HEK293 (cell line): Measurements from ENCODE around the gene CA5A.

ENCODE experiments used
- CTCF ChIA-PET: fragments of 350-600 bp; formaldehyde crosslinking; extraction: SDS; loops from one replicate; lab custom pipeline; 2021; ENCODE audit warnings: antibody characterized with exemption; lab: Yijun Ruan, JAX
- POLR2A ChIA-PET: fragments of 300-600 bp; formaldehyde crosslinking; extraction: SDS; loops from one replicate; lab custom pipeline; 2020; ENCODE audit warnings: antibody characterized with exemption, inconsistent platforms; lab: Yijun Ruan, JAX
- H3K27ac ChIP-seq: fragments of 200-500 bp; sonication (Bioruptor generic); 2 replicates; pipeline ENCODE4 v1.5.1; 2014; ENCODE audit warnings: low read depth, low read length, control low read depth, inconsistent platforms; ENCODE audit errors: extremely low read depth
- H3K36me3 ChIP-seq, 2 experiments: fragments of 200-500 bp in 1 of 2; sonication (Bioruptor generic) in 1 of 2; 1 replicate in 1 of 2; 2 replicates in 1 of 2; pipeline ENCODE4 v1.5.1; 2014 to 2017; ENCODE audit warnings: inconsistent platforms in 2 of 2, low read length in 2 of 2; ENCODE audit not compliant: control insufficient read depth in 2 of 2, insufficient read depth in 1 of 2
- H3K4me1 ChIP-seq: fragments of 200-500 bp; sonication (Bioruptor generic); 2 replicates; pipeline ENCODE4 v1.5.1; 2014; ENCODE audit warnings: mild to moderate bottlenecking, low read length, inconsistent platforms; ENCODE audit not compliant: control insufficient read depth, insufficient read depth
- H3K4me3 ChIP-seq: 2 replicates; pipeline ENCODE4 v1.5.1; 2011; ENCODE audit warnings: low read depth, mild to moderate bottlenecking, control low read depth, low read length, moderate library complexity
- H3K9me3 ChIP-seq: fragments of 200-500 bp; sonication (Bioruptor generic); 2 replicates; pipeline ENCODE4 v1.5.1; 2014; ENCODE audit warnings: low read depth, low read length, inconsistent platforms; ENCODE audit not compliant: control insufficient read depth, insufficient read depth
- GLIS2 ChIP-seq: fragments of 450-650 bp; formaldehyde crosslinking; IDR thresholded peaks from 2 replicates; pipeline ENCODE4 v1.5.1; 2016; ENCODE audit warnings: missing biosample characterization, missing genetic modification characterization
- HOXD13 ChIP-seq: sonication (generic); formaldehyde crosslinking; IDR thresholded peaks from 2 replicates; pipeline ENCODE4 v1.8.0; 2022; ENCODE audit warnings: missing genetic modification reagents, borderline replicate concordance
- KLF1 ChIP-seq: fragments of 450-650 bp; formaldehyde crosslinking; IDR thresholded peaks from 2 replicates; pipeline ENCODE4 v1.5.1; 2016; ENCODE audit warnings: missing biosample characterization, missing genetic modification characterization
- SP7 ChIP-seq: fragments of 450-650 bp; formaldehyde crosslinking; IDR thresholded peaks from 2 replicates; pipeline ENCODE4 v1.5.1; 2016; ENCODE audit warnings: missing biosample characterization, missing genetic modification characterization
- TSHZ1 ChIP-seq: fragments of 450-650 bp; formaldehyde crosslinking; IDR thresholded peaks from 2 replicates; pipeline ENCODE4 v1.5.1; 2016; ENCODE audit warnings: missing biosample characterization, missing genetic modification characterization, borderline replicate concordance
- ZBTB48 ChIP-seq: fragments of 450-650 bp; formaldehyde crosslinking; IDR thresholded peaks from 2 replicates; pipeline ENCODE4 v1.5.1; 2016; ENCODE audit warnings: missing biosample characterization, missing genetic modification characterization
- ZIC2 ChIP-seq: fragments of 450-650 bp; formaldehyde crosslinking; IDR thresholded peaks from 2 replicates; pipeline ENCODE4 v1.5.1; 2016; ENCODE audit warnings: missing biosample characterization, missing genetic modification characterization
- ZNF138 ChIP-seq: fragments of 450-650 bp; formaldehyde crosslinking; IDR thresholded peaks from 2 replicates; pipeline ENCODE4 v1.5.1; 2016; ENCODE audit warnings: missing biosample characterization, missing genetic modification characterization, borderline replicate concordance
- ZNF174 ChIP-seq: fragments of 450-650 bp; formaldehyde crosslinking; IDR thresholded peaks from 2 replicates; pipeline ENCODE4 v1.5.0; 2017; ENCODE audit warnings: missing biosample characterization, mild to moderate bottlenecking, missing genetic modification characterization
- ZNF274 ChIP-seq, 2 experiments: fragments of 200-500 bp in 1 of 2; fragments of 450-650 bp in 1 of 2; sonication (Bioruptor generic) in 1 of 2; formaldehyde crosslinking in 1 of 2; IDR thresholded peaks; 2 replicates each; pipeline versions ENCODE4 v1.5.1 to v1.6.1; 2014 to 2016; ENCODE audit warnings: borderline replicate concordance in 1 of 2, inconsistent platforms in 1 of 2, low read length in 1 of 2, missing biosample characterization in 1 of 2, missing genetic modification characterization in 1 of 2
- ZNF335 ChIP-seq: fragments of 450-650 bp; formaldehyde crosslinking; conservative IDR thresholded peaks from 2 replicates; pipeline ENCODE4 v1.5.1; 2016; ENCODE audit warnings: missing biosample characterization, missing genetic modification characterization
- ZNF549 ChIP-seq: fragments of 450-650 bp; IDR thresholded peaks from 2 replicates; pipeline ENCODE4 v1.5.1; 2018; ENCODE audit warnings: missing biosample characterization, missing genetic modification characterization, mild to moderate bottlenecking, inconsistent platforms, moderate library complexity
- ZNF585B ChIP-seq: fragments of 450-650 bp; formaldehyde crosslinking; IDR thresholded peaks from 2 replicates; pipeline ENCODE4 v1.5.1; 2016; ENCODE audit warnings: missing biosample characterization, missing genetic modification characterization
- ZNF629 ChIP-seq: fragments of 450-650 bp; formaldehyde crosslinking; IDR thresholded peaks from 2 replicates; pipeline ENCODE4 v1.5.1; 2017; ENCODE audit warnings: missing biosample characterization, missing genetic modification characterization
- ZNF664 ChIP-seq: fragments of 450-650 bp; formaldehyde crosslinking; IDR thresholded peaks from 2 replicates; pipeline ENCODE4 v1.5.1; 2016; ENCODE audit warnings: missing biosample characterization, missing genetic modification characterization
- ZNF76 ChIP-seq: fragments of 450-650 bp; formaldehyde crosslinking; IDR thresholded peaks from 2 replicates; pipeline ENCODE4; 2016; ENCODE audit warnings: low read depth, missing biosample characterization, missing genetic modification characterization, borderline replicate concordance
- ZSCAN5A ChIP-seq: fragments of 450-650 bp; formaldehyde crosslinking; IDR thresholded peaks from 2 replicates; pipeline ENCODE4 v1.5.1; 2016; ENCODE audit warnings: missing biosample characterization, missing genetic modification characterization
- TF ChIP-seq, protein P1 (sequence below): fragments of 450-650 bp; IDR thresholded peaks from 2 replicates; pipeline ENCODE4 v1.5.1; 2018; ENCODE audit warnings: missing biosample characterization, mild to moderate bottlenecking, missing genetic modification characterization
- TF ChIP-seq, protein P2 (sequence below): fragments of 450-650 bp; formaldehyde crosslinking; IDR thresholded peaks from 2 replicates; pipeline ENCODE4 v1.5.1; 2016; ENCODE audit warnings: missing biosample characterization, missing genetic modification characterization

CA5A gene

DNA sequence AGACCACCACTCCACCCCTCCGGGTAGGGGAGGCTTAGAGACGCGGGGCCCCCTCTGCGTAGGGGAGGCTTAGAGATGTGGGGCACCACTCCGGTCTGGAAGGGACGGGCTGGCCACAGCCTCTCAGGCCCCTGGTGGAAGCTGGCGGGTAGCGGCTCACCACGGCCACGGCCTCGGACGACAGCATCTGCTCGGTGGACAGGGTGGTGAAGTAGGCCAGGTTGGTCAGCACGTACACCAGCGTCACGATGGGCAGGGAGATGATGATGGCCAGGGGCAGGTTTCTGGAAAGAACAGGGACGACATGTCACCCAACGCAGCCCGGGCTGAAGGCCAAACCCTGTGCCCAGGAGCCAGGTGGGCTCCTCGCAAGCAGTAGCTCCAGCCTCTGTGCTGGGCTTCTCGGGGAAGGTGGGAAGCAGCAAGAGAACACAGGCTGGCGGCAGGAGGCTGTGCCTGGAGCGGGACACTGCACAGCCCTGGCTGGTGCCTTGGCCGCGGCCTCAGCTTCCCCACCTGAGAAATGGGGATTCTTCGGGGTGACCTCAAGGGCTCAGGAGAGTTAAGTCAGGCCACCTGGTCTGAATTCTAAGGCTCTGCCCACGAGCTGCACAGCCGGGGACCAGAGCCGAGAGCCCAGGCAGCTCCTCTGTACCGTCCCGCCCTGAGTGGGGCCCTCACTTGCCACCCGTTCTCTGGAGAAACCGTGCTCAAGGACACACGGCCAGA lies 96.6 kb downstream of the CA5A start:
- CTCF ChIA-PET, result interaction anchor here (0.6 to 1.5 kb wide), 4 partner anchors 10 to 61 kb away, joined by 3 to 9 read pairs (median 5); no protein-coding TSS in a partner anchor
- H3K4me3 ChIP-seq, result no peak overlapping the region
- POLR2A ChIA-PET, result no interaction called here
- H3K27ac ChIP-seq, result no peak overlapping the region
- H3K4me1 ChIP-seq, result no peaks in the 10 kb centered on the region
- TF ChIP-seq TSHZ1 (tag by site-specific recombination) (no peak), ZSCAN5A (tag by site-specific recombination) (no peak), HOXD13 (no peak), ZNF585B (tag by site-specific recombination) (no peak), ZNF76 (tag by site-specific recombination) (no peak), ZNF549 (tag by site-specific recombination) (no peak), ZNF664 (no peak), ZIC2 (tag by site-specific recombination) (no peak), SP7 (tag by site-specific recombination) (no peak)
- H3K9me3 ChIP-seq, result no peaks in the 10 kb centered on the region
- H3K36me3 ChIP-seq, result peaks cover 0 to 75% of the 10 kb centered on the region in 2 experiments; a peak in 2 of 3 replicates

GRCh38 chr16:87838643-87839541 lies 97.4 kb downstream of the CA5A start:
- ChIA-PET CTCF (interaction anchor here (0.6 to 1.5 kb wide), 5 partner anchors 8 to 60 kb away, joined by 3 to 9 read pairs (median 4); no protein-coding TSS in a partner anchor), POLR2A (no interaction called here)
- Histone ChIP-seq H3K4me3 (no peak overlapping the region), H3K4me1 (no peaks in the 10 kb centered on the region), H3K27ac (no peak overlapping the region), H3K36me3 (peaks cover 0 to 83% of the 10 kb centered on the region in 2 experiments; a peak in 2 of 3 replicates), H3K9me3 (no peaks in the 10 kb centered on the region)
- TF ChIP-seq ZNF138 (tag by site-specific recombination) (no peak), ZBTB48 (tag by site-specific recombination) (no peak), GLIS2 (tag by site-specific recombination) (0 out of 2 replicates have a peak, but pooled peaks have one; percentile 18), ZNF629 (tag by site-specific recombination) (no peak), ZIC2 (tag by site-specific recombination) (peak; percentile 37; the same call in 1 of the 2 replicates), ZNF174 (tag by site-specific recombination) (no peak), ZNF335 (tag by site-specific recombination) (no peak), KLF1 (tag by site-specific recombination) (no peak), ZNF274 (IDR thresholded peaks at IDR 0.05; ENCODE audit: low read length) (no peak), ZNF274 (tag by site-specific recombination; IDR thresholded peaks at IDR 0.05; ENCODE audit: borderline replicate concordance) (no peak)
- TF ChIP-seq, protein P1, sequence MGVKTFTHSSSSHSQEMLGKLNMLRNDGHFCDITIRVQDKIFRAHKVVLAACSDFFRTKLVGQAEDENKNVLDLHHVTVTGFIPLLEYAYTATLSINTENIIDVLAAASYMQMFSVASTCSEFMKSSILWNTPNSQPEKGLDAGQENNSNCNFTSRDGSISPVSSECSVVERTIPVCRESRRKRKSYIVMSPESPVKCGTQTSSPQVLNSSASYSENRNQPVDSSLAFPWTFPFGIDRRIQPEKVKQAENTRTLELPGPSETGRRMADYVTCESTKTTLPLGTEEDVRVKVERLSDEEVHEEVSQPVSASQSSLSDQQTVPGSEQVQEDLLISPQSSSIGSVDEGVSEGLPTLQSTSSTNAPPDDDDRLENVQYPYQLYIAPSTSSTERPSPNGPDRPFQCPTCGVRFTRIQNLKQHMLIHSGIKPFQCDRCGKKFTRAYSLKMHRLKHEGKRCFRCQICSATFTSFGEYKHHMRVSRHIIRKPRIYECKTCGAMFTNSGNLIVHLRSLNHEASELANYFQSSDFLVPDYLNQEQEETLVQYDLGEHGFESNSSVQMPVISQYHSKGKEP (tag by site-specific recombination), result no peak
- TF ChIP-seq, protein P2, sequence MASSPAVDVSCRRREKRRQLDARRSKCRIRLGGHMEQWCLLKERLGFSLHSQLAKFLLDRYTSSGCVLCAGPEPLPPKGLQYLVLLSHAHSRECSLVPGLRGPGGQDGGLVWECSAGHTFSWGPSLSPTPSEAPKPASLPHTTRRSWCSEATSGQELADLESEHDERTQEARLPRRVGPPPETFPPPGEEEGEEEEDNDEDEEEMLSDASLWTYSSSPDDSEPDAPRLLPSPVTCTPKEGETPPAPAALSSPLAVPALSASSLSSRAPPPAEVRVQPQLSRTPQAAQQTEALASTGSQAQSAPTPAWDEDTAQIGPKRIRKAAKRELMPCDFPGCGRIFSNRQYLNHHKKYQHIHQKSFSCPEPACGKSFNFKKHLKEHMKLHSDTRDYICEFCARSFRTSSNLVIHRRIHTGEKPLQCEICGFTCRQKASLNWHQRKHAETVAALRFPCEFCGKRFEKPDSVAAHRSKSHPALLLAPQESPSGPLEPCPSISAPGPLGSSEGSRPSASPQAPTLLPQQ (tag by site-specific recombination), result no peak
